DND-41 (cell line): ENCODE results near the gene ATP2A2.

Experiments
- ATAC-seq: fragments of 200-7000 bp; cut with Tn5 transposase; 3 replicates; pipeline ENCODE4 v1.9.1; 2021; ENCODE audit warnings: low read depth; ENCODE audit not compliant: insufficient read depth
- DNase-seq: peaks from one replicate; pipeline ENCODE4 v3.0.0-alpha.2; 2020
- H2AFZ ChIP-seq: 2 replicates; pipeline ENCODE4 v1.6.0; 2012; ENCODE audit warnings: low read depth, low read length
- H3K27ac ChIP-seq: 2 replicates; pipeline ENCODE4 v1.5.1; 2012; ENCODE audit warnings: low read length, inconsistent platforms
- H3K27me3 ChIP-seq: fragments of 200-600 bp; sonication (generic); 2 replicates; pipeline ENCODE4 v1.6.0; 2012; ENCODE audit warnings: low read length, mild to moderate bottlenecking, inconsistent platforms; ENCODE audit not compliant: insufficient read depth, poor library complexity
- H3K36me3 ChIP-seq: 2 replicates; pipeline ENCODE4 v1.5.1; 2012; ENCODE audit warnings: low read length, inconsistent platforms; ENCODE audit not compliant: insufficient read depth
- H3K4me1 ChIP-seq: 2 replicates; pipeline ENCODE4 v1.5.1; 2012; ENCODE audit warnings: mild to moderate bottlenecking, low read length; ENCODE audit not compliant: insufficient read depth
- H3K4me2 ChIP-seq: 2 replicates; pipeline ENCODE4 v1.6.0; 2012; ENCODE audit warnings: mild to moderate bottlenecking, moderate library complexity, low read length, inconsistent platforms; ENCODE audit not compliant: insufficient read depth
- H3K4me3 ChIP-seq, 2 experiments: fragments of 200-600 bp in 1 of 2; shearing (Covaris generic) in 1 of 2; 2 replicates each; pipeline ENCODE4 v1.5.1; 2012 to 2016; ENCODE audit warnings: inconsistent platforms in 2 of 2, low read length in 2 of 2, mild to moderate bottlenecking in 2 of 2, low read depth in 1 of 2, moderate library complexity in 1 of 2
- H3K79me2 ChIP-seq: 2 replicates; pipeline ENCODE4 v1.6.0; 2012; ENCODE audit warnings: low read length, inconsistent platforms; ENCODE audit not compliant: insufficient read depth
- H3K9ac ChIP-seq: 2 replicates; pipeline ENCODE4 v1.6.0; 2012; ENCODE audit warnings: low read depth, mild to moderate bottlenecking, inconsistent platforms, low read length, moderate library complexity
- H3K9me3 ChIP-seq: 2 replicates; pipeline ENCODE4 v1.5.1; 2012; ENCODE audit warnings: low read length, moderate library complexity, mild to moderate bottlenecking, inconsistent platforms; ENCODE audit not compliant: insufficient read depth, severe bottlenecking
- H4K20me1 ChIP-seq: 2 replicates; pipeline ENCODE4 v1.6.0; 2012; ENCODE audit warnings: low read length; ENCODE audit not compliant: insufficient read depth
- CTCF ChIP-seq: IDR thresholded peaks from 2 replicates; pipeline ENCODE4 v1.5.1; 2012; ENCODE audit warnings: borderline replicate concordance, low read length, moderate library complexity, mild to moderate bottlenecking; ENCODE audit not compliant: poor library complexity, severe bottlenecking; ENCODE audit errors: extremely low read depth
- EZH2 ChIP-seq: IDR thresholded peaks from 3 replicates; pipeline ENCODE4 v1.6.1; 2012; ENCODE audit warnings: borderline replicate concordance, low read depth, mild to moderate bottlenecking, moderate library complexity, low read length, inconsistent platforms; ENCODE audit not compliant: severe bottlenecking

ATP2A2 gene

GRCh38 chr12:110262442-110263388 lies 18.3 kb upstream of the ATP2A2 start:
- Histone ChIP-seq H3K4me1 (no peaks in the 10 kb centered on the region), H3K9ac (no peak overlapping the region), H4K20me1 (no peaks in the 10 kb centered on the region), H3K4me3 (no peak overlapping the region), H3K36me3 (no peaks in the 10 kb centered on the region), H3K27me3 (no peaks in the 10 kb centered on the region), H3K9me3 (no peaks in the 10 kb centered on the region), H3K27ac (no peak overlapping the region), H2AFZ (no peak overlapping the region), H3K4me2 (no peak overlapping the region), H3K79me2 (no peaks in the 10 kb centered on the region)
- TF ChIP-seq CTCF, result no peak
- TF ChIP-seq EZH2, result no peak
- ATAC-seq (no peak), DNase-seq (no peak)

DNA sequence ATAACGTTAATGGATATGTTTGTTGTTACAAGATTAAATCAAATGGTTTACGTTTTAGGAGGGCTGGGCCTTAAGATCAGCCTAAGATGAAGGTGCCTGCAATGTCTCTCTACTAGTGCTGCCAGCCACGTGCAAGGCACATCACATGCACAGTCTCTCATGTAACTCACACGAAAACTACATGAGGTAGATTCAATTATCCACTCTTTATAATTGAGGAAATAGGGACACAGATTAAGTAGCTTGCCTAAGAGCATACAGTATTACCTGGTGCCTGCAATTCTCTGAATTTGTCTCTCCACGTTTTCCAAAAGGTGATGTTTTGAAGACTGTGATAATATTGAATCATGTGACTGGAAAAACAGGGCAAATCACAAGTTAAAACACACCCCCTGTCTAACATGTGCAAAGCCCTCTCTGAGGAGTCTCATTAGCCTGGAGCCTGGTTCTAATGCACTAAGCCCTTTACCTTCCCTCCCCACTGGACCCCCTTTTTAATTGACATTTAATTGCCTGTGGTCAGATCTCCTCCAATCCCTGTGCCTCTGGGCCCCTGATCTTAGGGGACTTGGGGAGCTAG lies 14.6 kb upstream of the ATP2A2 start:
- H3K4me2 ChIP-seq, result no peak overlapping the region

GRCh38 chr12:110266980-110267620 lies 13.9 kb upstream of the ATP2A2 start:
- Histone ChIP-seq H2AFZ (no peak overlapping the region), H3K27me3 (no peaks in the 10 kb centered on the region), H3K4me1 (no peaks in the 10 kb centered on the region), H3K4me2 (no peak overlapping the region), H3K9ac (no peak overlapping the region), H3K4me3 (no peak overlapping the region), H3K9me3 (no peaks in the 10 kb centered on the region), H3K79me2 (no peaks in the 10 kb centered on the region), H4K20me1 (no peaks in the 10 kb centered on the region), H3K36me3 (no peaks in the 10 kb centered on the region), H3K27ac (no peak overlapping the region)
- DNase-seq (no peak), ATAC-seq (no peak)
- TF ChIP-seq EZH2 (no peak), CTCF (no peak)

More for the DNA sequence above, 14.6 kb upstream of the ATP2A2 start:
- Histone ChIP-seq H3K9ac (no peak overlapping the region), H3K4me3 (no peak overlapping the region), H3K36me3 (no peaks in the 10 kb centered on the region), H3K4me1 (no peaks in the 10 kb centered on the region), H3K9me3 (no peaks in the 10 kb centered on the region), H3K27ac (no peak overlapping the region), H2AFZ (no peak overlapping the region), H3K79me2 (no peaks in the 10 kb centered on the region), H3K27me3 (no peaks in the 10 kb centered on the region), H4K20me1 (no peaks in the 10 kb centered on the region)
- TF ChIP-seq CTCF (no peak), EZH2 (no peak)
- DNase-seq (no peak), ATAC-seq (no peak)
